Right lobe of liver (tissue), 4 donors: ENCODE results near the gene KRTAP10-12.

ENCODE experiments used
- CTCF ChIP-seq, 4 donors: fragments of 200-600 bp in 3 of 4; fragments of 450-650 bp in 1 of 4; IDR thresholded peaks; one replicate each; pipeline versions ENCODE4 v1.5.1 to v1.8.0; 2016 to 2022; ENCODE audit warnings: antibody characterized with exemption in 4 of 4, mild to moderate bottlenecking in 2 of 4
- POLR2A ChIP-seq: fragments of 450-650 bp; IDR thresholded peaks from one replicate; pipeline ENCODE4 v1.6.1; 2017; ENCODE audit warnings: antibody characterized with exemption, mild to moderate bottlenecking
- donor health status: DM: no; HTN: no; CAD: no.
- donor health status: DM: no; HTN: no; CAD: no.
- donor health status: DM: no; HTN: yes; CAD: no.

GRCh38 chr21:44701023-44701400 is 4.0 kb downstream of the KRTAP10-12 start:
- TF ChIP-seq CTCF (IDR thresholded peaks at IDR 0.05), result no peak
- TF ChIP-seq POLR2A, result no peak
